Adrenal gland (tissue), 5 donors: ENCODE measurements around the gene GANC.
"Not testable (repeated sequence)": the region's sequence is repeated elsewhere in the genome, so short reads cannot be mapped to it uniquely, and the experiment has no call there.

Experiments
- POLR2A ChIP-seq, 2 donors: fragments of 450-650 bp; IDR thresholded peaks; one replicate each; pipeline ENCODE4 v1.6.1; 2017; ENCODE audit warnings: antibody characterized with exemption in 2 of 2, mild to moderate bottlenecking in 2 of 2, moderate library complexity in 1 of 2
- TF ChIP-seq, protein P1 (sequence below), 6 experiments: fragments of 450-650 bp in 4 of 6; fragments of 200-600 bp in 2 of 6; sonication (generic) in 1 of 6; IDR thresholded peaks; 1 replicate in 5 of 6; 2 replicates in 1 of 6; pipeline versions ENCODE4 v1.5.1 to v1.8.0; 2016 to 2021; ENCODE audit warnings: antibody characterized with exemption in 6 of 6, mild to moderate bottlenecking in 2 of 6, moderate library complexity in 1 of 6
- donor health status: DM: no; HTN: no; CAD: no.

DNA sequence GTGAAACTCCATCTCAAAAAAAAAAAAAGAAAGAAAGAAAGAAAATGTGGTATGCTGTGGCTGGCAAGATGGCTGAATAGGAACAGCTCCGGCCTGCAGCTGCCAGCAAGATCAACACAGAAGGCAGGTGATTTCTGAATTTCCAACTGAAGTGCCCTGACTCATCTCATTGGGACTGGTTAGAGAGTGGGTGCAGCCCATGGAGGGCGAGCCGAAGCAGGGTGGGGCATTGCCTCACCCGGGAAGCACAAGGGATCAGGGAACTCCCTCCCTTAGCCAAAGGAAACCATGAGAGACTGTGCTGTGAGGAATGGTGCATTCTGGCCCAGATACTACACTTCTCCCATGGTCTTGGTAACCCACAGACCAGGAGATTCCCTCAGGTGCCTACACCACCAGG is 28.0 kb downstream of the GANC start:
- TF ChIP-seq, protein P1, sequence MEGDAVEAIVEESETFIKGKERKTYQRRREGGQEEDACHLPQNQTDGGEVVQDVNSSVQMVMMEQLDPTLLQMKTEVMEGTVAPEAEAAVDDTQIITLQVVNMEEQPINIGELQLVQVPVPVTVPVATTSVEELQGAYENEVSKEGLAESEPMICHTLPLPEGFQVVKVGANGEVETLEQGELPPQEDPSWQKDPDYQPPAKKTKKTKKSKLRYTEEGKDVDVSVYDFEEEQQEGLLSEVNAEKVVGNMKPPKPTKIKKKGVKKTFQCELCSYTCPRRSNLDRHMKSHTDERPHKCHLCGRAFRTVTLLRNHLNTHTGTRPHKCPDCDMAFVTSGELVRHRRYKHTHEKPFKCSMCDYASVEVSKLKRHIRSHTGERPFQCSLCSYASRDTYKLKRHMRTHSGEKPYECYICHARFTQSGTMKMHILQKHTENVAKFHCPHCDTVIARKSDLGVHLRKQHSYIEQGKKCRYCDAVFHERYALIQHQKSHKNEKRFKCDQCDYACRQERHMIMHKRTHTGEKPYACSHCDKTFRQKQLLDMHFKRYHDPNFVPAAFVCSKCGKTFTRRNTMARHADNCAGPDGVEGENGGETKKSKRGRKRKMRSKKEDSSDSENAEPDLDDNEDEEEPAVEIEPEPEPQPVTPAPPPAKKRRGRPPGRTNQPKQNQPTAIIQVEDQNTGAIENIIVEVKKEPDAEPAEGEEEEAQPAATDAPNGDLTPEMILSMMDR (IDR thresholded peaks at IDR 0.05): not testable (repeated sequence)
- not testable (repeated sequence) for TF ChIP-seq POLR2A (IDR thresholded peaks at IDR 0.05)
